SK-N-SH treated with all-trans-retinoic acid at 6 μM for 48 hours (cell line): ENCODE measurements around the gene DAB2IP.

ENCODE experiments used
- ATAC-seq: fragments of 200-7000 bp; cut with Tn5 transposase; 3 replicates; pipeline ENCODE4 v1.9.1; 2020; ENCODE audit warnings: mild to moderate bottlenecking, moderate library complexity
- ARNTL ChIP-seq: fragments of 450-650 bp; formaldehyde crosslinking; IDR thresholded peaks from 2 replicates; pipeline ENCODE4 v1.5.0; 2020; ENCODE audit warnings: low read depth, mild to moderate bottlenecking, moderate library complexity, borderline replicate concordance
- BACH2 ChIP-seq: fragments of 250-450 bp; sonication (Bioruptor Pico); IDR thresholded peaks from 2 replicates; pipeline ENCODE4 v1.9.0; 2021; ENCODE audit warnings: mild to moderate bottlenecking, borderline replicate concordance
- ESRRG ChIP-seq: fragments of 250-450 bp; sonication (Bioruptor Pico); IDR thresholded peaks from 2 replicates; pipeline ENCODE4 v1.6.1; 2021; ENCODE audit warnings: mild to moderate bottlenecking
- GLIS3 ChIP-seq: fragments of 250-450 bp; sonication (Bioruptor Pico); IDR thresholded peaks from 2 replicates; pipeline ENCODE4 v1.5.0; 2020; ENCODE audit warnings: mild to moderate bottlenecking, moderate library complexity
- ISL1 ChIP-seq: fragments of 250-450 bp; sonication (Bioruptor Pico); IDR thresholded peaks from 2 replicates; pipeline ENCODE4 v2.1.2; 2022; ENCODE audit warnings: mild to moderate bottlenecking, moderate library complexity
- OSR1 ChIP-seq: fragments of 250-450 bp; sonication (Bioruptor Pico); IDR thresholded peaks from 2 replicates; pipeline ENCODE4 v1.8.0; 2022; ENCODE audit warnings: moderate library complexity, mild to moderate bottlenecking, inconsistent platforms
- RARB ChIP-seq: fragments of 250-450 bp; sonication (Bioruptor Pico); IDR thresholded peaks from 2 replicates; pipeline ENCODE4 v1.8.0; 2021; ENCODE audit warnings: mild to moderate bottlenecking, moderate library complexity
- SNAI2 ChIP-seq: fragments of 250-450 bp; sonication (Bioruptor Pico); IDR thresholded peaks from 2 replicates; pipeline ENCODE4 v1.5.0; 2020; ENCODE audit warnings: mild to moderate bottlenecking, moderate library complexity
- TCF4 ChIP-seq: fragments of 250-450 bp; sonication (Bioruptor Pico); IDR thresholded peaks from 2 replicates; pipeline ENCODE4 v1.8.0; 2021; ENCODE audit warnings: mild to moderate bottlenecking, moderate library complexity, borderline replicate concordance
- TOX ChIP-seq: fragments of 250-450 bp; sonication (Bioruptor Pico); IDR thresholded peaks from 2 replicates; pipeline ENCODE4 v1.8.0; 2021; ENCODE audit warnings: mild to moderate bottlenecking, moderate library complexity, borderline replicate concordance
- ZC3H10 ChIP-seq: fragments of 250-450 bp; sonication (Bioruptor Pico); IDR thresholded peaks from 2 replicates; pipeline ENCODE4 v1.5.1; 2021; ENCODE audit warnings: mild to moderate bottlenecking, moderate library complexity
- ZFP3 ChIP-seq: fragments of 250-450 bp; sonication (Bioruptor Pico); IDR thresholded peaks from 2 replicates; pipeline ENCODE4 v1.5.0; 2020; ENCODE audit warnings: mild to moderate bottlenecking, moderate library complexity
- ZFP30 ChIP-seq: fragments of 450-650 bp; formaldehyde crosslinking; IDR thresholded peaks from 2 replicates; pipeline ENCODE4 v1.5.0; 2022; ENCODE audit warnings: mild to moderate bottlenecking, moderate library complexity
- ZNF565 ChIP-seq: fragments of 450-650 bp; formaldehyde crosslinking; conservative IDR thresholded peaks from 2 replicates; pipeline ENCODE4 v1.5.0; 2020; ENCODE audit warnings: low read depth, mild to moderate bottlenecking, moderate library complexity
- ZNF70 ChIP-seq: fragments of 450-650 bp; formaldehyde crosslinking; IDR thresholded peaks from 2 replicates; pipeline ENCODE4 v1.5.0; 2020; ENCODE audit warnings: mild to moderate bottlenecking, moderate library complexity
- ZNF8 ChIP-seq: fragments of 450-650 bp; formaldehyde crosslinking; IDR thresholded peaks from 2 replicates; pipeline ENCODE4 v1.5.0; 2020; ENCODE audit warnings: mild to moderate bottlenecking, moderate library complexity
- TF ChIP-seq, protein P1 (sequence below): fragments of 250-450 bp; sonication (Bioruptor Pico); IDR thresholded peaks from 2 replicates; pipeline ENCODE4 v1.5.0; 2020; ENCODE audit warnings: mild to moderate bottlenecking, moderate library complexity
- TF ChIP-seq, protein P2 (sequence below): fragments of 250-450 bp; sonication (Bioruptor Pico); IDR thresholded peaks from 2 replicates; pipeline ENCODE4 v1.5.1; 2020; ENCODE audit warnings: low read depth, mild to moderate bottlenecking, moderate library complexity
- TF ChIP-seq, protein P3 (sequence below): fragments of 250-450 bp; sonication (Bioruptor Pico); IDR thresholded peaks from 2 replicates; pipeline ENCODE4 v1.5.1; 2021; ENCODE audit warnings: mild to moderate bottlenecking, moderate library complexity
- TF ChIP-seq, protein P4 (sequence below): fragments of 250-450 bp; sonication (Bioruptor Pico); IDR thresholded peaks from 2 replicates; pipeline ENCODE4 v1.8.0; 2021; ENCODE audit warnings: low read depth, mild to moderate bottlenecking, moderate library complexity, borderline replicate concordance
- TF ChIP-seq, protein P5 (sequence below): fragments of 250-450 bp; sonication (Bioruptor Pico); IDR thresholded peaks from 2 replicates; pipeline ENCODE4 v1.8.0; 2020; ENCODE audit warnings: mild to moderate bottlenecking, moderate library complexity, borderline replicate concordance

The DAB2IP gene

DNA sequence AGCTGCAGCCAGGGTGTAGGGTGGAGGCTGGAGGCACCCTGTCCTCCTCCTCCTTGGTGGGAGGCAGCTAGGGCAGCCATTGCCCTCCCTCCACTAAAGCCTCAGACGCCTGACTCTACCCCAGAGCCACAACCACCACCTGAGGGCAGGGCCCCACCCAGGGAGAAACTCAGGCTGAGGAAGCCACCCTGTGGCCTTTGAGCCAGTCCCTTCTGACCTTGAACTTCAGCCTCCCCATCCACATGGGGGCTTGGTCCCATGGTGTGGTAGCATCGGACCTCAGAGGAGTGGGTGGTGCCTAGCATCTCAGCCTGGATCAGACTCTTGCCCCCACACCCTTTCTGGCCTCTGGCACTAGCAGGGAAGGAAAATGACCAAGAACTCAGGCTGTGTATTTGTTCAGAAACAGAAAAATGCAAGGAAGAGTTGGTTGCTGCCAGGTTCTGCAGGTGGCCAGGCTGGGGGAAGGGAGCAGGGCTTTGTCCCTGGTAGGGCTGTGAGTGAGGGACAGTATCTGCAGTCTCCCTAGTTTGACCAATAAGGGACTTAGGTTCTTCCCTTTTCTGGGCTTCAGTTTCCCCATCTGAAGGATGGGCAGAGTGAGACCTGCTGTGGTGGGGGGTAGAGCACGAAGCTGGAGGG is 3.2 kb downstream of the DAB2IP start:
- TF ChIP-seq ESRRG (no peak), ZC3H10 (no peak), ZFP30 (CRISPR knock-in tag) (no peak), GLIS3 (no peak), OSR1 (CRISPR knock-in tag) (no peak)
- TF ChIP-seq, all 23 proteins: peak for 0
- ATAC-seq: no peak

DNA sequence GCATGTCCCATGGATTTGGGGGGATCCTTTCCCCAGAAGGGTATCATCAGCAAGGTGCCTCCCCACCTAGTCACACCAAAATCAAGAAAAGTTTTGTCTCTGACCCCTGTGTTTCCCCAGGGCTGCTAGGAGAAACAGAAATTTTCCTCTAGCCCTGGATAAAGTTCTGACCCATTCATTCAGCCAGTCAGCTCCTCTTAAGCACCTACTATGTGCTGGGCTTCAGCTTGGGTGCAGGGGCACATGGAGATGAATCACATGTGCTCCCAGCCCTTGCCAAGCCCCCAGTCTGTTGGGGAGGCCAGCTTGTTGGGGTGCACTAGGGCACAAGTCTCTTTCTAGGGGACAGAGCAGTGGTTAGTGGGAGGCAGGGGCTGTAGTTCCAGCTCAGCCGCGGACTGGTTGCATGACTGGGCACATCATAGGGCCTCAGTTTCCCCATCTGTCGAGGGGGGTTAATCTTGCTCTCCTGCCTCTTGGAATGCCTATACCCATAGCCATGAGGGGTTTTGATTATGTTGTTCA is 3.9 kb downstream of the DAB2IP start:
- TF ChIP-seq BACH2 (CRISPR knock-in tag) (no peak), ARNTL (CRISPR knock-in tag) (no peak), GLIS3 (no peak), ZFP3 (CRISPR knock-in tag) (no peak), ESRRG (no peak), ZFP30 (CRISPR knock-in tag) (no peak)
- TF ChIP-seq, protein P1, sequence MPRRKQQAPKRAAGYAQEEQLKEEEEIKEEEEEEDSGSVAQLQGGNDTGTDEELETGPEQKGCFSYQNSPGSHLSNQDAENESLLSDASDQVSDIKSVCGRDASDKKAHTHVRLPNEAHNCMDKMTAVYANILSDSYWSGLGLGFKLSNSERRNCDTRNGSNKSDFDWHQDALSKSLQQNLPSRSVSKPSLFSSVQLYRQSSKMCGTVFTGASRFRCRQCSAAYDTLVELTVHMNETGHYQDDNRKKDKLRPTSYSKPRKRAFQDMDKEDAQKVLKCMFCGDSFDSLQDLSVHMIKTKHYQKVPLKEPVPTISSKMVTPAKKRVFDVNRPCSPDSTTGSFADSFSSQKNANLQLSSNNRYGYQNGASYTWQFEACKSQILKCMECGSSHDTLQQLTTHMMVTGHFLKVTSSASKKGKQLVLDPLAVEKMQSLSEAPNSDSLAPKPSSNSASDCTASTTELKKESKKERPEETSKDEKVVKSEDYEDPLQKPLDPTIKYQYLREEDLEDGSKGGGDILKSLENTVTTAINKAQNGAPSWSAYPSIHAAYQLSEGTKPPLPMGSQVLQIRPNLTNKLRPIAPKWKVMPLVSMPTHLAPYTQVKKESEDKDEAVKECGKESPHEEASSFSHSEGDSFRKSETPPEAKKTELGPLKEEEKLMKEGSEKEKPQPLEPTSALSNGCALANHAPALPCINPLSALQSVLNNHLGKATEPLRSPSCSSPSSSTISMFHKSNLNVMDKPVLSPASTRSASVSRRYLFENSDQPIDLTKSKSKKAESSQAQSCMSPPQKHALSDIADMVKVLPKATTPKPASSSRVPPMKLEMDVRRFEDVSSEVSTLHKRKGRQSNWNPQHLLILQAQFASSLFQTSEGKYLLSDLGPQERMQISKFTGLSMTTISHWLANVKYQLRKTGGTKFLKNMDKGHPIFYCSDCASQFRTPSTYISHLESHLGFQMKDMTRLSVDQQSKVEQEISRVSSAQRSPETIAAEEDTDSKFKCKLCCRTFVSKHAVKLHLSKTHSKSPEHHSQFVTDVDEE (CRISPR knock-in tag): no peak
- no peak for ATAC-seq

DNA sequence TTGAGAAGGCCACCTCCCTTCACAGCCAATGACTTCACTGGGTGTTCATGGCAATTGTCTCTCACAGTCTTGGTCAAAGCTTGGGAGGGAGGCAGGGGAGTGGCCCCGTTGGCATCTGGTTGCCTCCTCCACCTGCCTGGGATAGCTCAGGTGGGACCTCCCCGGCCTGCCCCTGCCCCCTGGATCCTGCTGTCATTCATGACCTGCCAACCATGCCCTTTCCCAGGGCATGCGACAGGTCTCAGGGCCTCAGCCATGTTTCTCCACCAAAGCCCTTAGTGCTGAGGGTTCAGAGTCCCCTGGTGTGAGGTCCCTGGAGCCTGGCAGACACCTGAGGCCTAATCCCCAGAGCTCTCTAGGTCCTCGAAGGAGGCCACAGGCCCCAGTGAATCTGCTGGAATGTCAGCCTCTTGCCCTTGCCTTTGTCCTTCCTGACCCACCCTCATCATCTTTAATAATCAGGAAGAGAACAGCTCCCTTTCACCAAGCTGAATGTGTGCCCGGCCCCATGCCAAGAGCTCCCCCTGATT is 5.6 kb downstream of the DAB2IP start:
- no peak for TF ChIP-seq GLIS3
- no peak for TF ChIP-seq TCF4 (CRISPR knock-in tag)
- no peak for TF ChIP-seq TOX (CRISPR knock-in tag)
- TF ChIP-seq, protein P1 (CRISPR knock-in tag): no peak
- TF ChIP-seq BACH2 (CRISPR knock-in tag): no peak
- no peak for TF ChIP-seq SNAI2 (CRISPR knock-in tag)
- TF ChIP-seq, protein P2, sequence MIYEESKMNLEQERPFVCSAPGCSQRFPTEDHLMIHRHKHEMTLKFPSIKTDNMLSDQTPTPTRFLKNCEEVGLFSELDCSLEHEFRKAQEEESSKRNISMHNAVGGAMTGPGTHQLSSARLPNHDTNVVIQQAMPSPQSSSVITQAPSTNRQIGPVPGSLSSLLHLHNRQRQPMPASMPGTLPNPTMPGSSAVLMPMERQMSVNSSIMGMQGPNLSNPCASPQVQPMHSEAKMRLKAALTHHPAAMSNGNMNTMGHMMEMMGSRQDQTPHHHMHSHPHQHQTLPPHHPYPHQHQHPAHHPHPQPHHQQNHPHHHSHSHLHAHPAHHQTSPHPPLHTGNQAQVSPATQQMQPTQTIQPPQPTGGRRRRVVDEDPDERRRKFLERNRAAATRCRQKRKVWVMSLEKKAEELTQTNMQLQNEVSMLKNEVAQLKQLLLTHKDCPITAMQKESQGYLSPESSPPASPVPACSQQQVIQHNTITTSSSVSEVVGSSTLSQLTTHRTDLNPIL (CRISPR knock-in tag): no peak
- TF ChIP-seq ESRRG: no peak
- TF ChIP-seq ISL1 (CRISPR knock-in tag): no peak
- TF ChIP-seq ARNTL (CRISPR knock-in tag): no peak
- no peak for TF ChIP-seq RARB (CRISPR knock-in tag)
- TF ChIP-seq ZFP30 (CRISPR knock-in tag): no peak
- no peak for TF ChIP-seq ZNF565 (CRISPR knock-in tag)
- no peak for TF ChIP-seq ZNF70 (CRISPR knock-in tag)
- TF ChIP-seq ZNF8: no peak
- TF ChIP-seq, protein P3, sequence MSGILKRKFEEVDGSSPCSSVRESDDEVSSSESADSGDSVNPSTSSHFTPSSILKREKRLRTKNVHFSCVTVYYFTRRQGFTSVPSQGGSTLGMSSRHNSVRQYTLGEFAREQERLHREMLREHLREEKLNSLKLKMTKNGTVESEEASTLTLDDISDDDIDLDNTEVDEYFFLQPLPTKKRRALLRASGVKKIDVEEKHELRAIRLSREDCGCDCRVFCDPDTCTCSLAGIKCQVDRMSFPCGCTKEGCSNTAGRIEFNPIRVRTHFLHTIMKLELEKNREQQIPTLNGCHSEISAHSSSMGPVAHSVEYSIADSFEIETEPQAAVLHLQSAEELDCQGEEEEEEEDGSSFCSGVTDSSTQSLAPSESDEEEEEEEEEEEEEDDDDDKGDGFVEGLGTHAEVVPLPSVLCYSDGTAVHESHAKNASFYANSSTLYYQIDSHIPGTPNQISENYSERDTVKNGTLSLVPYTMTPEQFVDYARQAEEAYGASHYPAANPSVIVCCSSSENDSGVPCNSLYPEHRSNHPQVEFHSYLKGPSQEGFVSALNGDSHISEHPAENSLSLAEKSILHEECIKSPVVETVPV: no peak
- TF ChIP-seq, protein P4, sequence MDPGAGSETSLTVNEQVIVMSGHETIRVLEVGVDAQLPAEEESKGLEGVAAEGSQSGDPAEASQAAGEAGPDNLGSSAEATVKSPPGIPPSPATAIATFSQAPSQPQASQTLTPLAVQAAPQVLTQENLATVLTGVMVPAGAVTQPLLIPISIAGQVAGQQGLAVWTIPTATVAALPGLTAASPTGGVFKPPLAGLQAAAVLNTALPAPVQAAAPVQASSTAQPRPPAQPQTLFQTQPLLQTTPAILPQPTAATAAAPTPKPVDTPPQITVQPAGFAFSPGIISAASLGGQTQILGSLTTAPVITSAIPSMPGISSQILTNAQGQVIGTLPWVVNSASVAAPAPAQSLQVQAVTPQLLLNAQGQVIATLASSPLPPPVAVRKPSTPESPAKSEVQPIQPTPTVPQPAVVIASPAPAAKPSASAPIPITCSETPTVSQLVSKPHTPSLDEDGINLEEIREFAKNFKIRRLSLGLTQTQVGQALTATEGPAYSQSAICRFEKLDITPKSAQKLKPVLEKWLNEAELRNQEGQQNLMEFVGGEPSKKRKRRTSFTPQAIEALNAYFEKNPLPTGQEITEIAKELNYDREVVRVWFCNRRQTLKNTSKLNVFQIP (CRISPR knock-in tag): no peak
- TF ChIP-seq, protein P5, sequence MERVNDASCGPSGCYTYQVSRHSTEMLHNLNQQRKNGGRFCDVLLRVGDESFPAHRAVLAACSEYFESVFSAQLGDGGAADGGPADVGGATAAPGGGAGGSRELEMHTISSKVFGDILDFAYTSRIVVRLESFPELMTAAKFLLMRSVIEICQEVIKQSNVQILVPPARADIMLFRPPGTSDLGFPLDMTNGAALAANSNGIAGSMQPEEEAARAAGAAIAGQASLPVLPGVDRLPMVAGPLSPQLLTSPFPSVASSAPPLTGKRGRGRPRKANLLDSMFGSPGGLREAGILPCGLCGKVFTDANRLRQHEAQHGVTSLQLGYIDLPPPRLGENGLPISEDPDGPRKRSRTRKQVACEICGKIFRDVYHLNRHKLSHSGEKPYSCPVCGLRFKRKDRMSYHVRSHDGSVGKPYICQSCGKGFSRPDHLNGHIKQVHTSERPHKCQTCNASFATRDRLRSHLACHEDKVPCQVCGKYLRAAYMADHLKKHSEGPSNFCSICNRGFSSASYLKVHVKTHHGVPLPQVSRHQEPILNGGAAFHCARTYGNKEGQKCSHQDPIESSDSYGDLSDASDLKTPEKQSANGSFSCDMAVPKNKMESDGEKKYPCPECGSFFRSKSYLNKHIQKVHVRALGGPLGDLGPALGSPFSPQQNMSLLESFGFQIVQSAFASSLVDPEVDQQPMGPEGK (CRISPR knock-in tag): no peak
- no peak for TF ChIP-seq OSR1 (CRISPR knock-in tag)
- ATAC-seq: no peak
